H1 (cell line): ENCODE results near the gene TBX2. TPM values are rescaled to one million over a fixed set of nuclear protein-coding genes. Genes with fewer than 3 reads are reported as not detected.

ENCODE experiments used
- CTCF ChIA-PET: fragments of 300-600 bp; sonication (Branson Sonifier 250); formaldehyde crosslinking; loops from one replicate; lab custom pipeline; 2021; ENCODE audit not compliant: partially characterized antibody; lab: Charles Lee
- POLR2A ChIA-PET: fragments of 300-600 bp; sonication (Branson Sonifier 250); formaldehyde crosslinking; loops from one replicate; lab custom pipeline; 2021; ENCODE audit warnings: inconsistent platforms; ENCODE audit not compliant: partially characterized antibody; lab: Charles Lee
- DNase-seq, 2 experiments: peaks; one replicate each; pipeline versions ENCODE4 v3.0.0 to v3.0.0-alpha.2; 2010 to 2022; ENCODE audit warnings: low spot score in 2 of 2, low read depth in 1 of 2, mixed read lengths in 1 of 2
- FAIRE-seq: peaks from 2 replicates; lab custom pipeline; 2011; peaks lifted over from hg19 to GRCh38; lab: Jason Lieb, UNC
- H2AFZ ChIP-seq: 2 replicates; pipeline ENCODE4 v1.8.1; 2012; ENCODE audit warnings: low read length, inconsistent platforms
- H2AK5ac ChIP-seq: 2 replicates; pipeline ENCODE4 v1.6.1; 2013; ENCODE audit warnings: low read depth, low read length
- H2BK120ac ChIP-seq: replicated peaks from 2 replicates; pipeline ENCODE3; 2013; ENCODE audit warnings: low read depth, low read length, inconsistent platforms
- H2BK12ac ChIP-seq: 2 replicates; pipeline ENCODE4 v1.6.1; 2013; ENCODE audit warnings: low read depth, low read length
- H2BK15ac ChIP-seq: 2 replicates; pipeline ENCODE4 v1.6.1; 2013; ENCODE audit warnings: low read length
- H2BK20ac ChIP-seq: 2 replicates; pipeline ENCODE4 v1.6.1; 2013; ENCODE audit warnings: low read length
- H2BK5ac ChIP-seq: 2 replicates; pipeline ENCODE4 v1.6.1; 2013; ENCODE audit warnings: low read depth, low read length
- H3K14ac ChIP-seq: 2 replicates; pipeline ENCODE4 v1.6.1; 2013; ENCODE audit warnings: inconsistent platforms; ENCODE audit not compliant: insufficient read length
- H3K18ac ChIP-seq: 2 replicates; pipeline ENCODE4 v1.6.1; 2013; ENCODE audit warnings: low read length; ENCODE audit errors: extremely low read depth
- H3K23ac ChIP-seq: 2 replicates; pipeline ENCODE4 v1.6.1; 2013; ENCODE audit warnings: inconsistent platforms; ENCODE audit not compliant: insufficient read length
- H3K23me2 ChIP-seq: 2 replicates; pipeline ENCODE4 v1.6.1; 2013; ENCODE audit warnings: low read depth, low read length
- H3K27ac ChIP-seq: 2 replicates; pipeline ENCODE4 v1.6.1; 2011; ENCODE audit warnings: low read depth, low read length, inconsistent platforms
- H3K27me3 ChIP-seq, 4 experiments: replicated peaks in 1 of 4; 1 replicate in 1 of 4; 2 replicates in 3 of 4; pipeline versions ENCODE4 v1.6.1 to v1.8.1; 2011 to 2013; ENCODE audit warnings: low read length in 3 of 4, mild to moderate bottlenecking in 3 of 4, inconsistent platforms in 2 of 4, mixed read lengths in 2 of 4, moderate library complexity in 1 of 4; ENCODE audit not compliant: control insufficient read depth in 3 of 4, insufficient read depth in 3 of 4; ENCODE audit errors: extremely low read depth in 1 of 4
- H3K36me3 ChIP-seq, 4 experiments: 2 replicates each; pipeline versions ENCODE4 v1.6.1 to v1.8.1; 2011 to 2013; ENCODE audit warnings: mild to moderate bottlenecking in 4 of 4, low read length in 3 of 4, moderate library complexity in 2 of 4, control low read depth in 1 of 4, inconsistent platforms in 1 of 4; ENCODE audit not compliant: insufficient read depth in 4 of 4, control insufficient read depth in 2 of 4
- H3K4ac ChIP-seq: replicated peaks from 2 replicates; pipeline ENCODE3; 2013; ENCODE audit warnings: low read length, low read depth, mixed read lengths, inconsistent platforms; ENCODE audit not compliant: insufficient read length
- H3K4me1 ChIP-seq, 4 experiments: replicated peaks in 1 of 4; 1 replicate in 1 of 4; 2 replicates in 3 of 4; pipeline versions ENCODE4 v1.6.1 to v1.8.1; 2011 to 2013; ENCODE audit warnings: low read length in 3 of 4, inconsistent platforms in 2 of 4, mixed read lengths in 1 of 4; ENCODE audit not compliant: insufficient read depth in 4 of 4, control insufficient read depth in 3 of 4
- H3K4me2 ChIP-seq, 2 experiments: 2 replicates each; pipeline versions ENCODE4 v1.6.1 to v1.8.1; 2011 to 2013; ENCODE audit warnings: low read depth in 2 of 2, low read length in 2 of 2, control low read depth in 1 of 2, inconsistent platforms in 1 of 2, mild to moderate bottlenecking in 1 of 2; ENCODE audit not compliant: insufficient read depth in 1 of 2
- H3K4me3 ChIP-seq, 4 experiments: fragments of 200-600, 300-600 bp in 1 of 4; sonication (generic), shearing (Covaris generic), sonication (Bioruptor Twin) in 1 of 4; 2 replicates each; pipeline versions ENCODE4 v1.5.1 to v1.8.1; 2011 to 2016; ENCODE audit warnings: low read length in 4 of 4, low read depth in 3 of 4, control low read depth in 2 of 4, inconsistent platforms in 2 of 4, mild to moderate bottlenecking in 2 of 4, mixed read lengths in 1 of 4, moderate library complexity in 1 of 4; ENCODE audit not compliant: insufficient read depth in 2 of 4; ENCODE audit errors: extremely low read depth in 1 of 4
- H3K56ac ChIP-seq: replicated peaks from 2 replicates; pipeline ENCODE3; 2013; ENCODE audit warnings: low read depth, mild to moderate bottlenecking, mixed read lengths, low read length, inconsistent platforms; ENCODE audit not compliant: insufficient read length
- H3K79me1 ChIP-seq: 2 replicates; pipeline ENCODE4 v1.6.1; 2013; ENCODE audit warnings: low read depth, low read length, control low read depth
- H3K79me2 ChIP-seq, 2 experiments: 2 replicates each; pipeline versions ENCODE4 v1.6.1 to v1.8.1; 2012 to 2013; ENCODE audit warnings: low read length in 2 of 2, mild to moderate bottlenecking in 2 of 2, inconsistent platforms in 1 of 2; ENCODE audit not compliant: insufficient read depth in 2 of 2, control insufficient read depth in 1 of 2
- H3K9ac ChIP-seq, 4 experiments: replicated peaks in 1 of 4; 1 replicate in 1 of 4; 2 replicates in 3 of 4; pipeline versions ENCODE4 v1.6.1 to v1.8.1; 2011 to 2013; ENCODE audit warnings: low read depth in 3 of 4, low read length in 3 of 4, control low read depth in 2 of 4, mild to moderate bottlenecking in 2 of 4, moderate library complexity in 2 of 4, inconsistent platforms in 1 of 4; ENCODE audit errors: extremely low read depth in 1 of 4
- H3K9me3 ChIP-seq, 2 experiments: 2 replicates each; pipeline versions ENCODE4 v1.6.1 to v1.8.1; 2012 to 2013; ENCODE audit warnings: mild to moderate bottlenecking in 2 of 2, moderate library complexity in 2 of 2, control low read depth in 1 of 2, inconsistent platforms in 1 of 2, low read depth in 1 of 2, low read length in 1 of 2, mixed read lengths in 1 of 2; ENCODE audit not compliant: insufficient read depth in 2 of 2
- H4K20me1 ChIP-seq, 2 experiments: replicated peaks in 1 of 2; 2 replicates each; pipeline versions ENCODE3 to v1.8.1; 2011 to 2013; ENCODE audit warnings: inconsistent platforms in 2 of 2, low read length in 2 of 2, mild to moderate bottlenecking in 1 of 2; ENCODE audit not compliant: insufficient read depth in 2 of 2, control insufficient read depth in 1 of 2
- H4K5ac ChIP-seq: 2 replicates; pipeline ENCODE4 v1.6.1; 2013; ENCODE audit warnings: low read length, low read depth, mixed read lengths, inconsistent platforms; ENCODE audit not compliant: insufficient read length
- H4K8ac ChIP-seq: 2 replicates; pipeline ENCODE4 v1.8.0; 2013; ENCODE audit warnings: mild to moderate bottlenecking, moderate library complexity, low read length, inconsistent platforms; ENCODE audit not compliant: insufficient read depth; ENCODE audit errors: extremely low read depth
- H4K91ac ChIP-seq: replicated peaks from 2 replicates; pipeline ENCODE3; 2013; ENCODE audit warnings: low read length, mixed read lengths, inconsistent platforms; ENCODE audit not compliant: insufficient read length
- CTBP2 ChIP-seq: IDR thresholded peaks from 2 replicates; pipeline ENCODE4 v1.7.0; 2011; ENCODE audit warnings: borderline replicate concordance, mild to moderate bottlenecking, moderate library complexity, mixed read lengths, low read length; ENCODE audit not compliant: insufficient read depth, insufficient read length
- HDAC2 ChIP-seq, 2 experiments: fragments of 300-600 bp in 1 of 2; sonication (generic) in 1 of 2; IDR thresholded peaks; 2 replicates each; pipeline ENCODE4 v1.6.1; 2011 to 2012; ENCODE audit warnings: low read depth in 2 of 2, low read length in 2 of 2, mild to moderate bottlenecking in 2 of 2, moderate library complexity in 2 of 2, borderline replicate concordance in 1 of 2, inconsistent platforms in 1 of 2
- JUN ChIP-seq: IDR thresholded peaks from 2 replicates; pipeline ENCODE4 v1.6.1; 2011; ENCODE audit warnings: low read depth, mild to moderate bottlenecking, improper control_type of control experiment, low read length
- KDM4A ChIP-seq: IDR thresholded peaks from one replicate; pipeline ENCODE4 v1.7.1; 2012; ENCODE audit warnings: low read depth, mild to moderate bottlenecking, moderate library complexity, low read length, inconsistent platforms; ENCODE audit not compliant: severe bottlenecking
- NRF1 ChIP-seq: IDR thresholded peaks from 2 replicates; pipeline ENCODE4 v1.6.1; 2011; ENCODE audit warnings: mild to moderate bottlenecking, low read depth, low read length, improper control_type of control experiment
- SP1 ChIP-seq: IDR thresholded peaks from 2 replicates; pipeline ENCODE4 v1.6.1; 2011; ENCODE audit warnings: low read depth, low read length
- ZNF274 ChIP-seq: IDR thresholded peaks from 2 replicates; pipeline ENCODE4 v1.7.0; 2012; ENCODE audit warnings: low read length, borderline replicate concordance; ENCODE audit errors: extremely low read depth
- WGBS, 2 experiments: shearing (Covaris generic) in 1 of 2; methylation state at CpG; one replicate each; pipeline versions ENCODE4 v1.1.6 to v1.1.7; 2013 to 2015; ENCODE audit warnings: low lambda C conversion rate in 2 of 2, mixed read lengths in 2 of 2, inconsistent platforms in 1 of 2, low coverage in 1 of 2, missing lambda C conversion rate in 1 of 2; ENCODE audit not compliant: insufficient replicate concordance in 2 of 2, insufficient coverage in 1 of 2, insufficient read length in 1 of 2; ENCODE audit errors: extremely low coverage in 1 of 2, missing lambda C conversion rate in 1 of 2; 5-methylcytosine and 5-hydroxymethylcytosine counted together
- polyA plus RNA-seq, 7 experiments: library from polyadenylated mRNA; depleted of rRNA in 3 of 7; stranded (reverse) in 5 of 7; unstranded in 2 of 7; fragments of >200 nt in 5 of 7; fragments of 200-250 nt in 2 of 7; gene quantifications; 1 replicate in 5 of 7; 2 replicates in 1 of 7; 4 replicates in 1 of 7; pipeline versions ENCODE4 v1.2.1 to v1.2.3, GENCODE V29; 2011 to 2013; ENCODE audit warnings: missing spikeins in 2 of 7, mixed read lengths in 2 of 7
- total RNA-seq: library from RNA; stranded (reverse); fragmentation: NEBNext Ultra II Directional; extraction: Animal tissue kit (Norgen Biotek cat#: 25700); gene quantifications from 2 replicates; pipeline ENCODE4 v1.2.1, GENCODE V29; 2021

Gene TBX2
- total and polyA plus RNA-seq, 2 of the 8 experiments (the other 6 are each of a cell fraction or from before 2014, with no cell fraction given): not detected

DNA sequence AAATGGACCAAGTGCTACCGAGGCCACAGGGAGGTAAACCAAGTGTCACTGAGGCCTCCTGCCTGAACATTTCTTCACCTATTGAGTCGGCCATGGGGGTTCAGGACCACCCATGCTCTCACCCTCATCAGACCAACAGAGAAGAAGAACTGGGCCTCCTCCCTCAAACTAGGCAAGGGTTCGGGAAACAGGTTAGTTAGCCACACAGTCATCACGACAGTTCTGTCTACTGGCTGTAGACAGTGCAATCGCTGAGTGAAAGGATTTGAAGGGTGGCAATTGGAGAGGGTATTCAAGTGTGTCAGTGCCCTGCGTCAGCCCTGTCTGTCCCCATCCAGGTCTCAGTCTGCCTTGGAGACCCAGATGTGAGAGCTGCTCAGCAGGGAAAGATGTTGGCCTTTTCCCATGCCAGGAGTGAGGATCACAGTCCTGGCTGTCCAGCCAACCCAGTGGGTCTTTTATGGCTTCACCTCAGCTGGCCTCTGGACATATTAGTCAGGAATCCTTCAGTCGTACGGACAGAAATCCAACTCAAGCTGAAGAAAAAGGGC lies 19.9 kb downstream of the TBX2 start:
- H2BK120ac ChIP-seq: no peak overlapping the region
- peaks cover 0 to 4% (median 0%) of the 10 kb centered on the region in 4 experiments; a peak in 2 of 7 replicates for H3K4me1 ChIP-seq
- TF ChIP-seq CTBP2 (no peak), KDM4A (no peak), NRF1 (no peak), ZNF274 (no peak), HDAC2 (IDR thresholded peaks at IDR 0.05; ENCODE audit: borderline replicate concordance in 1 of 2, low read depth in 2 of 2, low read length in 2 of 2) (no peak), SP1 (no peak), JUN (no peak)
- no peaks in the 10 kb centered on the region for H3K79me1 ChIP-seq
- no peak overlapping the region for H2AK5ac ChIP-seq
- ChIA-PET POLR2A (no interaction called here), CTCF (interaction anchor here (0.6 to 2.1 kb wide), 8 partner anchors 9 to 408 kb away, joined by 3 to 10 read pairs (median 5); no protein-coding TSS in a partner anchor)
- no peak overlapping the region for H3K4me3 ChIP-seq
- H3K4ac ChIP-seq: no peak overlapping the region
- no peak overlapping the region for H2BK5ac ChIP-seq
- H4K20me1 ChIP-seq: no peaks in the 10 kb centered on the region
- no peaks in the 10 kb centered on the region for H3K36me3 ChIP-seq
- no peak overlapping the region for H3K9ac ChIP-seq
- H2BK15ac ChIP-seq: no peak overlapping the region; the same call in 1 of the 2 replicates
- no peak overlapping the region for H4K5ac ChIP-seq
- H4K8ac ChIP-seq: no peak overlapping the region
- H3K56ac ChIP-seq: no peak overlapping the region
- H4K91ac ChIP-seq: no peak overlapping the region
- H3K27ac ChIP-seq: no peak overlapping the region
- DNase-seq (peak in 1 of 2 experiments; percentile 26), FAIRE-seq (no peak)
- peaks cover 2% of the 10 kb centered on the region; the same call in 1 of the 2 replicates for H3K23me2 ChIP-seq
- H2AFZ ChIP-seq: 0 out of 2 replicates have a peak overlapping the region, but pooled peaks have one; percentile 37
- no peak overlapping the region for H2BK20ac ChIP-seq
- H3K14ac ChIP-seq: no peak overlapping the region
- H3K79me2 ChIP-seq: no peaks in the 10 kb centered on the region
- H3K23ac ChIP-seq: no peak overlapping the region
- no peak overlapping the region for H3K4me2 ChIP-seq
- H3K9me3 ChIP-seq: no peaks in the 10 kb centered on the region
- H3K18ac ChIP-seq: no peak overlapping the region
- 83% methylated on average over 8 of the region's 8 CpGs; no CpG with 5 or more reads in 1 of the 2 experiments for WGBS, 2 experiments
- H3K27me3 ChIP-seq: peaks cover 0 to 26% (median 22%) of the 10 kb centered on the region in 4 experiments; a peak in 6 of 7 replicates
- 0 out of 2 replicates have a peak overlapping the region, but pooled peaks have one; percentile 28 for H2BK12ac ChIP-seq
